GM13977 (cell line): Measurements from ENCODE around the gene USP14.

ENCODE experiments used
- DNase-seq: peaks from one replicate; pipeline ENCODE4 v3.0.0; 2012; ENCODE audit warnings: low spot score
- in situ Hi-C: fragments of 300-500 bp; cut with MboI; formaldehyde crosslinking; loops from one replicate; pipeline ENCODE4 v1.12.0; 2022; ENCODE audit warnings: low sequenced_read_pairs, low pct_unique_long_range_greater_than_20kb, mixed read lengths, inconsistent platforms; ENCODE audit not compliant: unreplicated experiment
- TF ChIP-seq, protein P1 (sequence below): IDR thresholded peaks from 2 replicates; pipeline ENCODE4 v1.5.1; 2012; ENCODE audit warnings: mild to moderate bottlenecking, control low read depth; ENCODE audit not compliant: insufficient read depth; ENCODE audit errors: extremely low read depth, missing control alignments

The USP14 gene

DNA sequence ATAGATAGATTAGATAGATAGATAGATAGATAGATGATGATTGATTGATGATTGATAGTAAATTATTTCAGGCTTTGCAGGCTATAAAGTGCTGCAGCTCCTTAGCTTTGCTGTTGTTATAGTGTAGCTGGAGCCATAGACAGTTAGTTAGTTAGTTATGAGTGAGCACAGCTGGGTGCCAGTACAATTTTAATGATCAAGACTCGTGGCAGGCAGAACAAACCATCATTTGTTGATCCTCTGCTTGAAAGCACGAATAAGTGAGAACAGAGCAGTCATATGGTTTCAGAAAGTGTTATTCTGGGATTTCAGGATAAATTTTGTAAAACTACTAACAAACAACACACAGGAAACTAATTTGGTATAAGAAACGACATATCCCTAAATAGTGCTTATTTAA lies 55.6 kb downstream of the USP14 start:
- DNase-seq = no peak
- in situ Hi-C loops = no loop called here
- TF ChIP-seq, protein P1, sequence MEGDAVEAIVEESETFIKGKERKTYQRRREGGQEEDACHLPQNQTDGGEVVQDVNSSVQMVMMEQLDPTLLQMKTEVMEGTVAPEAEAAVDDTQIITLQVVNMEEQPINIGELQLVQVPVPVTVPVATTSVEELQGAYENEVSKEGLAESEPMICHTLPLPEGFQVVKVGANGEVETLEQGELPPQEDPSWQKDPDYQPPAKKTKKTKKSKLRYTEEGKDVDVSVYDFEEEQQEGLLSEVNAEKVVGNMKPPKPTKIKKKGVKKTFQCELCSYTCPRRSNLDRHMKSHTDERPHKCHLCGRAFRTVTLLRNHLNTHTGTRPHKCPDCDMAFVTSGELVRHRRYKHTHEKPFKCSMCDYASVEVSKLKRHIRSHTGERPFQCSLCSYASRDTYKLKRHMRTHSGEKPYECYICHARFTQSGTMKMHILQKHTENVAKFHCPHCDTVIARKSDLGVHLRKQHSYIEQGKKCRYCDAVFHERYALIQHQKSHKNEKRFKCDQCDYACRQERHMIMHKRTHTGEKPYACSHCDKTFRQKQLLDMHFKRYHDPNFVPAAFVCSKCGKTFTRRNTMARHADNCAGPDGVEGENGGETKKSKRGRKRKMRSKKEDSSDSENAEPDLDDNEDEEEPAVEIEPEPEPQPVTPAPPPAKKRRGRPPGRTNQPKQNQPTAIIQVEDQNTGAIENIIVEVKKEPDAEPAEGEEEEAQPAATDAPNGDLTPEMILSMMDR = no peak

DNA sequence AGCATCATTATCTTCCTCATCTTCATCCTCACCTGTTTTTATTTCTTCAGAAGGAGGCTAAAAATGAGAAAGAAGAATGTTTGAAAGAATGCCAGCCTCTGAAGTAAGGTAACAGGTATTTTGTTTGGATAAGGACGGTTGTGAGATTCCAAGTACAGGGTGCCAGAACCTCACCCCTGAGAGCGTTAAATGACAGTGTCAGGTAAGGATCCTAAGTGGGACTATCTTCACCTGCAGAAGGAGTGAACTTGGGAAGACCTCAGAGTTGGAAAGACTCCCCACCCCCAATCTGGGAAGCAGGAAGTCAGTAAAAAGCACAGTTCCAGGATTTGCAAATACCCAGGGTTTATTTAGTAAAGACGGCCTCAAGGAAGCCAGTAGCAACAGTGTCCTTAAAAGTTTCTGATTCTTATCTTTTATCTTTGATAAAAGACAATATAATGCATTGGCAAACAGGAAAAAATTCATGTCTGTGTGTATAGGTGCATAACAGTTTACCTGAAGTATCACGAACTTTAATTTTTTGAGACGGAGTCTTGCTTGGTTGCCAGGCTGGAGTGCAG lies 57.2 kb downstream of the USP14 start:
- in situ Hi-C loops = no loop called here
- TF ChIP-seq, protein P1 = no peak
- DNase-seq = no peak

DNA sequence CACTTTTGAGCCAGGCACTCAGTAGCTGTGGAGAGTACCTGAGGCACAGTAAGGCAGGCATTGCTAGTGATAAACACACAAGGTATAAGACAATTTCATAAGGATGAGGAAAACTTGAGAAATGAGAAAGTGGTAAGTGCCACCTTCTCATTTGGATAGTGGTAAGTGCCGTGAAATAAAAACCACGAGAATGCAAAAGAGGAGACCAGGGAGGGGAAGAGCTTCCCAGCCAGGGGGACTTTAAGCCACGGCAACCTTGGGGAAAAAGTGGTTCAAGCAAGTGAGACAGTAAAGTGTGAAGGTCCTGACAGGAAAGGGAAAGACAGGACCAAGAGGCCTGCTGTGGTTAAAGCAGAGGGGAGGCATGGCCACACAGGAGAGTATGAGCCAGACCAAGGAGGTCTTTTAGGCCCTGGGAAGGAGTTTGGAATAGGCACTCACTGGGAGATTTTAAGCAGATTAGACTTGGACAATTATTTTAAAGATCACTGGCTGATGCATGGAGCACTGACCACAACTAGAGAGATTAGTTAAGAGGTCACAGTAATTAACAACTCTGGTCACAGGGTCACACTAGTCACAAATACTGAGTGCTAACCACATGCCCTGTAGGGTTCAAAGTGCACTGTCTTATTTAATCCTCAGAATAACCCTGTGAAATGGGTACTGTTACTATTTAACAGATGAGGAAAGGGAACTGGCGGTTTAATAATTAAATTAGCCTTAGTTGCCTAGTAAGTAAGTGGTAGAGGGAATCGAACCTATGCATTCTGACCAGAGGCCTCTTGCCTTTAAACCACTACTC lies 59.4 kb downstream of the USP14 start:
- TF ChIP-seq, protein P1 = no peak
- no peak for DNase-seq
- in situ Hi-C loops = no loop called here

DNA sequence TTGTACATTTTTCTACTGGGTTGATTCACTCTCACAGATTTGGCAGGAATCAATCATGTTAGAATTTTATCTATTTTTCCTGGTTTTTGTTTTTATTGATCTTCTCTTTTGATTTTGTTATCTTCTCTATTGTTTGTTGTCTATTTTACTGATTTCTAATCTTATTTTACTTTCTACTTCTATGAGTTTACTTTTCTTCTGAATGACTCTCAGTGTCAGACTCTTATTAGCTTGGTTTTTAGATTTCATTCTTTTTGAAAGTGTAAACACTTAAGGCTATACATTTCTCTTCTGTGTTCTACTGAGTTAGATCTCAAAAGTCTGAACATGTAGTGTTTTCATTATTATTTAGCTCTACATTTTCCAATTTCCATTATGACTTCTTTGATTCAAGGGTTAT lies 62.4 kb downstream of the USP14 start:
- TF ChIP-seq, protein P1 = no peak
- no peak for DNase-seq
- in situ Hi-C loops = no loop called here

DNA sequence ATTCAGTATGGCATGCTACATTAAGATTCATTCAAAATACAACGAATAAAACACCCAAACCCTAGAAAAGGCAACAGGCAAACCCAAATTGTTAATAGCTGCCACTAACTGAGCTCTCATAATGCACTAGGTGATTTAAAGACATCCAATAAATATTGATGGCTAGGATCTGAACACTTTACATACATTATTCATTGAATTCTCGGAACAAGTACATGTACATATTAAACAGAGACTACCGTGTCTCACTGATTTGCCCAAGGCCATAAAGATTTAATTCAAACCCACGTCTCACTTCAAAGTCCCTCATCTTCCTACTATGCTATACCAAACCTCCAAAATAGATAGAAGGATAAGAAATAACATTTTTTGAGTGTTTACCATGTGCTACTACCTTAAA lies 67.4 kb downstream of the USP14 start:
- in situ Hi-C loops = no loop called here
- TF ChIP-seq, protein P1 = no peak
- no peak for DNase-seq

DNA sequence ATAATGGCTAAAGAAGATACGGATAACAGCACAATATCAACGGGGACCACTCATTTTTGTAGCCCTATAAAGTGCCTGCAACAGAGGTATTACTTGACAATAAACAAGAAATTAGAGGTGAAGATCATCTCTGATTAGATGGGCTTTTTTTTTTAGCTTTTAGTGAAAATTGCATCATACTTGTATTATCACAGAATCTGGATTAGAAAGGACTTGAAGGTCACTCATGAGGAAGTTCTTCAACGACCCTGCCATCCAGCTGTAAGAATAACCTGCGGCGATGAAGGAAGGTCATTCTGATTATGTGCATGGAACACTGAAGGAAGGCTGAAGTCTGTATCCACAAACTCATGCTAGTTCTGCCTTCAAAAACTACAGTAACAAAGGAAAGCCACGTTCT lies 69.0 kb downstream of the USP14 start:
- TF ChIP-seq, protein P1 = no peak
- in situ Hi-C loops = no loop called here

More for the DNA sequence above, 69.0 kb downstream of the USP14 start:
- DNase-seq = no peak
